Mesothelial cell of epicardium (in vitro differentiated cells): Measurements from ENCODE around the gene PRCD. TPM values are rescaled to one million over a fixed set of nuclear protein-coding genes. Genes with fewer than 3 reads are reported as not detected.

ENCODE experiments used
- DNase-seq, 2 experiments: peaks; one replicate each; pipeline ENCODE4 v3.0.0; 2021; ENCODE audit warnings: low spot score in 2 of 2; ENCODE audit not compliant: unreplicated experiment in 2 of 2
- H3K27ac Mint-ChIP-seq: 2 replicates; pipeline ENCODE4 v1.8.0; 2021; ENCODE audit warnings: mixed read lengths
- H3K27me3 Mint-ChIP-seq: 2 replicates; pipeline ENCODE4 v1.8.0; 2021; ENCODE audit warnings: low read depth, mixed read lengths
- H3K36me3 Mint-ChIP-seq: 2 replicates; pipeline ENCODE4 v1.8.0; 2021; ENCODE audit warnings: mixed read lengths
- H3K4me1 Mint-ChIP-seq: 2 replicates; pipeline ENCODE4 v1.8.0; 2021; ENCODE audit warnings: mixed read lengths
- H3K4me3 Mint-ChIP-seq: 2 replicates; pipeline ENCODE4 v1.8.0; 2021; ENCODE audit warnings: mild to moderate bottlenecking, moderate library complexity, mixed read lengths
- H3K9me3 Mint-ChIP-seq: 2 replicates; pipeline ENCODE4 v1.8.0; 2021; ENCODE audit warnings: mixed read lengths
- total RNA-seq: library from RNA; stranded (reverse); gene quantifications from 3 replicates; pipeline ENCODE4 v1.2.1, GENCODE V29; 2021
- TF ChIP-seq, protein P1 (sequence below): fragments of 200-600 bp; sonication (generic); IDR thresholded peaks from one replicate; pipeline ENCODE4 v1.5.0; 2021; ENCODE audit warnings: antibody characterized with exemption; ENCODE audit not compliant: unreplicated experiment

The PRCD gene
- total RNA-seq, 1 donor from 2014 or later: 9.9 TPM

DNA sequence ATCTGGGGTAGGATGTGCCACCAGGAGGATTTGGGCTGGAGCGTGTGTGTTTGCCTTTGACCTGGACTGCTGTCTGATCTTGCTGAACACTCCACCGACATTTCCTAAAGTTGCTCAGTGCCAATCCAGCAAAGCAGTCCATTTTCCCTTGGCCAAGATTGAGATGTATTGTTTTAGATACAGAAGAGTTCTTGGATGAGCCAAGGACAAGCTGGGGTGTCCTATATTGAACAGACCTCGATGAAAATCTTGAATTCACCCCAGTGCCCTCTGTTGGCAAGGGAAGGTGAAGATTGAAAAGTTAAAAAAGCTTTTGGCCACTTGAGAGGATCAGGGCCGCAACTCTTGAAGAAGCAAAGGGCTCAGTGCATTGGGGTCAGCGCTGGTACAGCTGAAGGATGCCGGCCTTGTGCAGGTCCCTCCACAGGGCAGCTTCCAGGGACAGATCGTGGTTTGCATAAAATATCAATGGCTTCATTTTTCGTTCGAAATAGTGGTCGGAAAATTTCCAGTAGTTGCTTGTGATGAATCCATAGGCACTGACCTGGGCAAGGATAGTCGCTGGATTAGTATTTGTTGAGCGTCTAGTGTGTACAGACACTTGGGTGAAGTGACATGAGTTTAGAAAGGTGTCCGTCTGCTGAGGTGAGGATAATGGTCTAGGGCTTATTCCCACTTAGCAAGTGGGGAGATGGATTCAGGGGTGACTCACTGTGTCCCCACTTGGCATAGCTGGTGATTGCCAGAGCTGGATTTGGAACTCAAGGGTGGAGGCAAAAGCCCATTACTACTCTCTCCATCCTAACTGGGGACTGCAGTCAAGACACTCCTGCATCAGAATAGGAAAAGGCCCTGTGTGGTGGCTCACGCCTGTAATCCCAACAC, 26.1 kb downstream of the PRCD start:
- H3K36me3 Mint-ChIP-seq: peaks cover 24% of the 10 kb centered on the region
- H3K9me3 Mint-ChIP-seq: no peaks in the 10 kb centered on the region
- DNase-seq: no peak
- TF ChIP-seq, protein P1, sequence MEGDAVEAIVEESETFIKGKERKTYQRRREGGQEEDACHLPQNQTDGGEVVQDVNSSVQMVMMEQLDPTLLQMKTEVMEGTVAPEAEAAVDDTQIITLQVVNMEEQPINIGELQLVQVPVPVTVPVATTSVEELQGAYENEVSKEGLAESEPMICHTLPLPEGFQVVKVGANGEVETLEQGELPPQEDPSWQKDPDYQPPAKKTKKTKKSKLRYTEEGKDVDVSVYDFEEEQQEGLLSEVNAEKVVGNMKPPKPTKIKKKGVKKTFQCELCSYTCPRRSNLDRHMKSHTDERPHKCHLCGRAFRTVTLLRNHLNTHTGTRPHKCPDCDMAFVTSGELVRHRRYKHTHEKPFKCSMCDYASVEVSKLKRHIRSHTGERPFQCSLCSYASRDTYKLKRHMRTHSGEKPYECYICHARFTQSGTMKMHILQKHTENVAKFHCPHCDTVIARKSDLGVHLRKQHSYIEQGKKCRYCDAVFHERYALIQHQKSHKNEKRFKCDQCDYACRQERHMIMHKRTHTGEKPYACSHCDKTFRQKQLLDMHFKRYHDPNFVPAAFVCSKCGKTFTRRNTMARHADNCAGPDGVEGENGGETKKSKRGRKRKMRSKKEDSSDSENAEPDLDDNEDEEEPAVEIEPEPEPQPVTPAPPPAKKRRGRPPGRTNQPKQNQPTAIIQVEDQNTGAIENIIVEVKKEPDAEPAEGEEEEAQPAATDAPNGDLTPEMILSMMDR: no peak
- no peak overlapping the region for H3K4me3 Mint-ChIP-seq
- peaks cover 21% of the 10 kb centered on the region for H3K4me1 Mint-ChIP-seq
- H3K27me3 Mint-ChIP-seq: no peaks in the 10 kb centered on the region
- H3K27ac Mint-ChIP-seq: peak overlapping the region; percentile 73

DNA sequence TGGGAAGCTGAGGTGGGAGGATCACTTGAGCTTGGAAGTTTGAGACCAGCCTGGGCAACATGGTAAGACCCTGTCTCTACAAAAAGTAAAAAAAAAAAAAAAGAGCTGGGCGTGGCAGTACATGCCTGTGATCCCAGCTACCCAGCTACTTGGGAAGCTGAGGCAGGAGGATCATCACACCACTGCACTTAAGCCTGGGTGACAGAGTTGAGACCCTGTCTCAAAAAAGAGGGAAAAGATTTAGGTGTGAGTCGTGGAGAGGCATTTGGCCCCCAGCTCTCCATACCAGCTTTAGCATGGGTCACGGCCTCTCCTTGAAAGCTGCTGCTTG, 26.7 kb downstream of the PRCD start:
- Mint-ChIP-seq H3K27me3 (no peaks in the 10 kb centered on the region), H3K9me3 (no peaks in the 10 kb centered on the region), H3K27ac (no peak overlapping the region), H3K36me3 (peaks cover 22% of the 10 kb centered on the region), H3K4me1 (peaks cover 14% of the 10 kb centered on the region), H3K4me3 (no peak overlapping the region)
- TF ChIP-seq, protein P1: no peak
- no peak for DNase-seq

DNA sequence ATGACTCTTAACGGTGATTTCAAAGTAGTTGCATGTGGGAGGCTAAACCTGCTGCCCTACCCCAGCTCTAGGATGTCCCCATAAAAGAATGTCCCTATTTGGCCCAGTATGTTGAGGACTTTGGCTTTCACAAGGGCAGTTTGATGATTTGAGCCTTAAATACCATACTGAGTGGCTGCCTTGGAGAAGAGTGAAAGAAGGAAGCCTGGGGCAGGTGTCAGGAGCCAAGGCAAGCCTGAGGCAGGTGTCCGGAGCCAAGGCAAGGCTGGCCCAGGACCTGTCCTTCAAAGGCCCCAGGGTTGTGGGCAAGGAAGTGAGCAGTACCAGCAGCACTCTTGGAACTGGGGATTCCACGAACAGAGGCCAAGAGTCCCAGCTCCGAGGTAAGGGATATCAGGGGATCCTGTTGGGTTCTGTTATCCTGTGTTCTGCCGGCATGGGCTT, 27.2 kb downstream of the PRCD start:
- Mint-ChIP-seq H3K27ac (no peak overlapping the region), H3K4me1 (peaks cover 10% of the 10 kb centered on the region), H3K27me3 (no peaks in the 10 kb centered on the region), H3K36me3 (peaks cover 18% of the 10 kb centered on the region), H3K4me3 (no peak overlapping the region), H3K9me3 (no peaks in the 10 kb centered on the region)
- DNase-seq: no peak
- TF ChIP-seq, protein P1: no peak

DNA sequence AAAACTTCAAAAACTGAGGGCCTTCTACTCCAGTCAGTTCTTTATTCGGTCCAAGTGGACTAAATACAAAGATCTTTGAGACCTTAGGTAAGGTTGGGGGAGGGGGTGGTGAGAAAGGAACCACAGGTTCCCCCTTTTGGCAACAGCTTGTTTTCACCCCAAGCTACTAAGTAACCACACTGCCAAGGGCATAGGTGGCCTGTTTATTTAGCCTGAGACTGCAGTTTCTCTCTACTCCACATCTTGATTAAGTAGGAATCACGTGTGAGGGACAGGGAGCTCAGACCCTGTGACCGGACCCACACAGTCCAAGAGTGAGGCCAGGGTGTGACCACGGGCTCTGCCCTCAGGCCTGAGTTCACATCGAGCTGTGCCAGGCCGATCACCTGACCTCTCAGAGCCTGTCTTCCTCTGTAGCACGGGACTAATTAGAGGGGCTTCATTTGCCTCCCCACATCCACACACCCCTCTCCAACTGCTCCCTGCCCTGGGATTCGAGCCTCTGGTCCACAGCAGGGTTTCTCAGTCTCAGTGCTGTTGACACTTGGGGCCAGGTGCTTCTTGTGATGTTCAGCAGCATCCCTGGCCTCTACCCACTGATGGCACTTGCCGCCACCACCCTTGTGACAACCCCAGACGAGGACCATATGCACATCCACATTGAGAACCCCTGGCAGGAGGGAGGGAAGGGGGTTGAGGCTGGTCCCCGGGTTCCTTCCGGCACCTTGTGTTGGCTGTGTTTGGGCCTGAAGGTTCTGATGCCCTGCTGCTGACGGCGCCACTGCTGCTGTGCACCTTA, 28.0 kb downstream of the PRCD start:
- no peak overlapping the region for H3K4me3 Mint-ChIP-seq
- H3K9me3 Mint-ChIP-seq: no peaks in the 10 kb centered on the region
- H3K27me3 Mint-ChIP-seq: no peaks in the 10 kb centered on the region
- H3K36me3 Mint-ChIP-seq: peaks cover 16% of the 10 kb centered on the region
- H3K27ac Mint-ChIP-seq: no peak overlapping the region
- DNase-seq: no peak
- TF ChIP-seq, protein P1: no peak
- peaks cover 9% of the 10 kb centered on the region for H3K4me1 Mint-ChIP-seq

DNA sequence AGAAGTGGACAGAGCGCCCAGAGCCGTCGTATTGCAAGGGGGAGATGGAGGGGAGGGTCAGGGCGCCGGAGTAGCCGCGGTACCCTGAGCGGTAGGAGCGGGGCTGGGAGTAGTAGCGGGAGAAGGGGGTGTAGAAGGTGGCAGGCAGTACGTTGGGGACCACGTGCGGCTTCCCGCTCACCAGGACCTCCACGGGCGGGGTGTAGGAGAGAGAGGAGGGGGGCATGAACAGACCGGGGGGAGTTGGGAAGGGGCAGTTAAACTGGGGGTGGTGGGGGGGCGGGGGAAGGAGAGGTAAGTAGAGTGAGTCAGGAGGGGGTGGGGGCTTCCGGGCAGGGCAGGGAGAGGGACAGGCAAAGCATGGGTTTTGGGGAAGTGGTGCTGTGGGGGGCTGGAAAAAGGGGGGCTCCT, 29.0 kb downstream of the PRCD start:
- H3K9me3 Mint-ChIP-seq: no peaks in the 10 kb centered on the region
- peaks cover 11% of the 10 kb centered on the region for H3K36me3 Mint-ChIP-seq
- TF ChIP-seq, protein P1: no peak
- DNase-seq: no peak
- no peaks in the 10 kb centered on the region for H3K27me3 Mint-ChIP-seq
- H3K4me3 Mint-ChIP-seq: no peak overlapping the region
- H3K27ac Mint-ChIP-seq: no peak overlapping the region
- H3K4me1 Mint-ChIP-seq: peaks cover 7% of the 10 kb centered on the region
